CD4-positive, alpha-beta T cell treated with Interleukin-2 at 100 ng/mL for 4 hours (primary cell): ENCODE measurements around the gene MYH16.
"Not testable (repeated sequence)": the region's sequence is repeated elsewhere in the genome, so short reads cannot be mapped to it uniquely, and the experiment has no call there.

Experiments used
- DNase-seq: peaks from one replicate; pipeline ENCODE4 v3.0.0-alpha.2; 2020; ENCODE audit warnings: low spot score

Gene MYH16

DNA sequence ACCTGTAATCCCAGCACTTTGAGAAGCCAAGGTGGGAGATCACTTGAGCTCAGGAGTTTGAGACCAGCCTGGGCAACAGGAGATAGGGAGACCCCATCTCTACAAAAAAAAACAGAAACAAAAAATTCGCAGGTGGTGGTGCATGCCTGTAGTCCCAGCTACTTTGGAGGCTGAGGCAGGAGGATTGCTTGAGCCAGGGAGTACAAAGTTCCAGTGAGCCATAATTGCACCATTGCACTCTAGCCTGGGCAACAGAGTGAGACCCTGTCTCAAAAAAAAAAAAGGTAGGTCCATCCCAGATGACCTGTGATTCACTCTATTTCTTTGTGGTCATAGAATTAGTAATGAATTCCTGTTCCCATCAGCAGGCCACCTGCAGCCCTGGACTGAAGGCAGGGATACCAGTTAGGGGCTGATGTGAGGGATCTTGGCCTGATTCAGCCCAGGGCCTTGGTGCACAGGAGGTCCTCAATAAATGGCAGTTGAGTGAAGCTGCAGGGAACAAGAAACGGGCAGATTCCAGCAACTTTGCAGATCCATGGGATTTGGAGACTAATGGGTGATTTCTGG, at the start of gene MYH16:
TSS of gene MYH16 (plus strand) at position 364 of the 570 bp plus-strand sequence.
- DNase-seq = no peak

DNA sequence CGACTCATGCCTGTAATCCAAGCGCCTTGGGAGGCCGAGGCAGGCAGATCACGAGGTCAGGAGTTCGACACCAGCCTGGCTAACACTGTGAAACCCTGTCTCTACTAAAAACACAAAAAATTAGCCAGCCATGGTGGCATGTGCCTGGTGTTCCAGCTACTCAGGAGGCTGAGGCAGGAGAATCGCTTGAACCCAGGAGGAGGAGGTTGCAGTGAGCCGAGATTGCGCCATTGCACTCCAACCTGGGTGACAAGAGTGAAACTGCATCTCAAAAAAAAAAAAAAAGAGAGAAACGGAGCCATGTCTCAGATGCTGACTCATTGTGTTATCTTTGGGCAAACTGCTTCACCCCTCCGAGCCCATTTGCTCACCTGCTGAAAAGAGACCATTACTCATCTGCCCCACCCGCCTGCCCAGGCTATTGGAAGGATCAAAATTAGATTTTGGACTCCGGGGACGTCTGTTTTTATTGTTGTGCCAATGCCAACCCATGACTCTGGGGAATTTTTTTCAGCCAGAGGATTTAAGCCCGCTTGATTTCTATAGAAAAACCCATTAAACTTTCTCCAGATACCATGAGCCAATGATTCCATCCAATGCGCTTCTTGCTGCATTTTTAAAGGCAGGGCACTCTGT, 48.3 kb upstream of the MYH16 start:
- not testable (repeated sequence) for DNase-seq

DNA sequence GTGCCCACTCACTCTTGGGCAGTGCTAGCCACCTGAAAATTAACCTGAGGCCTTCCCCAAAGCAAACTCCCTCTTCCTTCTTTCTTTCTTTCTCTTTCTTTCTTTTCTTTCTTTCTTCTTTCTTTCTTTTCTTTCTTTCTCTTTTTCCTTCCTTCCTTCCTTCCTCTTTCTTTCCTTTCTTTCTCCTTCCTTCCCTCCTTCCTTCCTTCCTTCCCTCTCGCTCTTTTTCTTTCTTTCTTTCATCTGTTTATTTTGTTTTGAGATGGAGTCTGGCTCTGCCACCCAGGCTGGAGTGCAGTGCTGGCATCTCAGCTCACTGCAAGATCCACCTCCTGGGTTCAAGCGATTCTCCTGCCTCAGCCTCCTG, 47.8 kb upstream of the MYH16 start:
- DNase-seq = no peak

DNA sequence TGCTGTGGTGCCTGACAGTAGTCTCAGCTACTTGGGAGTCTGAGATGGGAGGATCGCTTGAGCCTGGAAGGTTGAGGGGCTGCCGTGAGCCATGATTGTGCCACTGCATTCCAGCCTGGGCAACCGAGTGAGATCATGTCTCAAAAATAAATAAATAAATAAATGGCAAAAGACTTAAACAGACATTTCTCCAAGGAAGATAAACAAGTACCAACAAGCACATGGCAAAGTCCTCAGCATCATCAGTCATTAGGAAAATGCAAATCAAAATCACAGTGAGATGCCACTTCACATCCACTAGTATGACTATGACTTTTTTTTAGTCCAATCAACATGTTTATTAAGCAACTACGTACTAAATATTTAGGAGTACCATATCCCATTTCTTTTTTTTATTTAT, 43.4 kb upstream of the MYH16 start:
- no peak for DNase-seq

DNA sequence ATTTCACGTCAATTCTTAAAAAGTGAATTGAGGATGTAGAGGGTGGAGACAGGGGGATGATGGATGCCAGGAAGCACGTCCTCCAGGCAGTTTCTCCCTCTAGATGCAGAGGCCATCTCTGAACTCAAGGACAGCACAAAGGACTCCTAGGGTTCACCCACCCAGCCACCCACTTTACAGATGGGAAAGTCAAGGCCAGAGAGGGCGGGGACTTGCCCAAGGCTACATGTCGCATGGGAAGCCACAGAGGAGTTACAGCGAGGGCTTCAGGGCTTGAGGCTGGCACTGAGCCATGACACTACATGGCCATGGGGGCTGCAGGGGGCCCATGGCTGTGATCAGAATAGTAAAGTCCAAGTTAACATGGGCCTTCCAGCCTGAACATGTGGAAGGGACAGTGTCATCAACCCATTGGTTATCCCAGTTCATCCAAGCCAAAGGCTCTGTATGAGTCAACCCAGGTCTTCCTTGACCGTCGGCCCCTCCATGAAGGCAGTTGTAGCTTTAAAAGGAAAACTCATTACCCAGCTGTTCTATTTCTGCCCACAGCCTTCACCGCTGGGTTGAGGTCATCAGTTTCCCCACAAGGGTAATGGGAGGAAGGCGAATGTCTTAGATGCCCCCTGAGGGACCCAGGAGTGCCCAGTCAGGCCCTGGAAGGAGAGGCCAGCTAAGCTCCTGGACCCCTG, 40.4 kb upstream of the MYH16 start:
- DNase-seq = no peak

DNA sequence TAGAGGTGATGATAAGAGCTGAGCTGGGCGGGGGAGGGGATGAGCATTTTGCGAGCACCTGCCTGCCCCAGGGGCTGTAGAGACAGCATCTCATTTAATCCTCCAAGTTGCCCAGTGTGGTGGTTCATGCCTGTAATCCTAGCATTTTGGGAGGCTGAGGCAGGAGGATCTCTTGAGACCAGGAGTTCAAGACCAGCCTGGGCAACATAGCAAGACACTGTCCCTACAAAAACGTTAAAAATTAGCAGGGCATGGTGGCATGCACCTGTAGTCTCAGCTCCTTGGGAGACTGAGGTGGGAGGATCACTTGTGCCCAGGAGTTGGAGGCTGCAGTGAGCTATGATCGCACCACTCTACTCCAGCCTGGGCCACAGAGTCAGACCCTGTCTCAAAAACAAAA, 39.7 kb upstream of the MYH16 start:
- DNase-seq = not testable (repeated sequence)

DNA sequence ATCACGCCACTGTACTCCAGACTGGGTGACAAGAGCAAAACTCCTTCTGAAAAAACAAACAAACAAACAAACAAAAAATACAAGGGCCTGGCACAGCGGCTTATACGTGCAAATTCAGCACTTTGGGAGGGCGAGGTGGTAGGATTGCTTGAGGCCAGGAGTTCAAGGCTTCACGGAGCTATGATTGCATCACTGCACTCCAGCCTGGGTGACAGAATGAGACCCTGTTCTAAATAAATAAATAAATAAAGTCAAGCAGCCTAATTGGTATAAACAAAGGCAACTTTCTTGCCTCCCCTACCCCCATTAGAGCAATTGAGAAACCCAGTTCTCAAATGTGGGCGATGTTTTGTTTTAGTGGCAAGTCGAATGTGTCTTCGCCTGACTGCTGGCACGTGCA, 38.5 kb upstream of the MYH16 start:
- DNase-seq = no peak

DNA sequence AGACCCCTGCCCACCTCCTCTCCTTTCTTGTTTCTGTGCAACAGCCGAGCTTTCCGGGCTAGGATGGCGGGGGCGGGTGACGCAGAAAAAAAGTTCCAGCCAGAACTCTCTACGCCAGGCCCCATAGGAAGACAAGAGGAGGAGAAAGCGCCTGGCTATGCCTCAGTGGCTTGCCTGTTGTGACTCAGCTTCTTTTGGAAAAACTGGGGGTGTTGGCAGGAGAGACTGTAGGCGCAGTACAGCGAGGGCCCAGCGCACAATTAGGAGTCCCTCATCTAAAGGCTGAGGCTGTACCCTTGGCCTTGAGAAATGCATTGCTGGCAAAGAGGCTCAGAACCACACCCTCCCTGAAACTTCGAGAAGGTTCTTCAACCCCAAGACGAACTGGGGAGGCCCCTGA, 36.7 kb upstream of the MYH16 start:
- DNase-seq = no peak

DNA sequence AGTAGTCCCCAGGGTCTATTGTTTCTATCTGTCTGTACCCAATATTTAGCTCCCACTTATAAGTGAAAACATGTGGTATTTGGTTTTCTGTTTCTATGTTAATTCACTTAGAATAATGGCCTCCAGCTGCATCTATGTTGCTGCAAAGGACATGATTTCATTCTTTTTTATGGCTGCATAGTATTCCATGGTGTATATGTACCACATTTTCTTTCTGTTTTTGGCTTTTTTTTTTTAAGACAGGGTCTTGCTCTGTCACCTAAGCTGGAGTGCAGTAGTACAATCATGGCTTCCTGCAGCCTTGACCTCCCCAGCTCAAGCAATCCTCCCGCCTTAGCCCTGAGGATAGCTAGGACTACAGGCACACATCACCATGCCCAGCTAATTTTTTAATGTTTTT, 34.8 kb upstream of the MYH16 start:
- DNase-seq = not testable (repeated sequence)

DNA sequence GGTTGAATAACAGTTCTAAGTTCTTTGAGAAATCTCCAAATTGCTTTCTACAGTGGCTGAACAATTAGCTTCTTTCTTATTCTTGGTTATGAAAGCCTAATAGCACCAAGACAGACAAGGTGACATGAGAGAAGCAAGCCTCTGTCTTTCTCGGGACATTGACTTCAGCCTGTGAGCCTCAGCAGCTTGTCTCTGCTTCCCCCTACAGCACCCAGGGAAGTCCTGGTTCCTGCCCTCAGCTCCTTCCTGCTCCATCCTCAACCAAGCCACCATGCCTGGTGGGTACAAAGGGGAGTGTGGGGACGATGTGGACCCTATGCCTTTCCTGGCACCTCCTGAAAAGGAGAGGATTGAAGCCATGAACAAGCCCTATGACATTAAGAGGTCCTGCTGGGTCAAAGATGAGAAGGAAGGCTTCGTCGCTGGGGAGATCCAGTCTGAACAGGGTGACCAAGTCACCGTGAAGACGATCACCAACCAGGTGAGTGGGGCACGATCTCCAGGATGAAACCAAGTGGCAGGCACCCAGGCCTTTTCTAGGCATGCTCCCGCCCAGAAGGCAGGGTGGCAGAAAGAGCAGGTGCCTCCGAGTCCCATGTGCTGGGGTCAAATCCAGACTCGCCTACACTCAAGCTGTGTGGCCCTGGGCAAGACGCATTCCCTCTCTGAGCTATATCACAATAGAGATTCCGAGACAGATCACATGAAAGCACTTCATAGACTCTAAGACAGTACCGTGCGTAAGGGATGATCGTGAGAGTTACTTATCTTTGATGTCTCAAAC, 33.9 kb upstream of the MYH16 start:
- DNase-seq = no peak

DNA sequence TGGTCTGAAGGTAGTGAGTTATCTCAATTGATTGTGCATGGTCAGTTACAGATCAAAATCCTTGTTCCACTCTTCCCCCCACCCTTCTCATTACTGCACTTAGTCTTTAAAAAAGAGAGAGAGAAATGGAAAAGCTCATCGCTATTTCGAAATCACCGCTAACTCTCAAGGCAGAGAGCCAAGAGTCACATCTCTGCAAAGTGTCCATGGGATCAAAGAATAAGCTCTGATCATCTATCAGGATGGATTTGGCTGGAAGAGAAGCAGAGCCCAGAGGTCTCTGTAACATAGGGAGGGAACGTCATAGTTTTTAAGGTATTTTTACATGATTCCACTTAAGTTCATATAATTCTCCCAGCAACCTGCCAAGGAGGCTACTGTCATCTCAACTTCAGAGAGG, 30.0 kb upstream of the MYH16 start:
- DNase-seq = no peak

DNA sequence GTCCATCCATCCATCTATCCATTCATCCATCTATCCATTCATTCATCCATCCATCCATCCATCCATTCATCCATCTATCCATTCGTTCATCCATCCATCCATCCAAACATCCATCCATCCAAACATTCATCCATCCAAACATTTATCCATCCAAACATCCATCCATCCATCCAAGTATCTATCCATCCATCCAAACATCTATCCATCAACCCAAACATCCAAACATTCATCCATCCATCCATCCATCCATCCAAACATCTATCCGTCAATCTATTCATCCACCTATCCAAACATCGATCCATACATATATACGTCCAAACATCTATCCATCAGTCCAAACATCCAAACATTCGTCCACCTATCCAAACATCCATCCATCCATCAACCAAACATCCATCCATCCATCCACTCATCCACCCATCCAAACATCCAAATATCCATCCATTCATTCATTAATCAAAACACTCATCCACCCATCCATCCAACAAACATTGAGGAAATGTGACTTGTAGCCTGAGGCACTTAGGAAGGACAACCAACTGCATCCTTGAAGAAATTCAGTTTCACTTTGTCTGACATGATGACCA, 28.8 kb upstream of the MYH16 start:
- DNase-seq = no peak

DNA sequence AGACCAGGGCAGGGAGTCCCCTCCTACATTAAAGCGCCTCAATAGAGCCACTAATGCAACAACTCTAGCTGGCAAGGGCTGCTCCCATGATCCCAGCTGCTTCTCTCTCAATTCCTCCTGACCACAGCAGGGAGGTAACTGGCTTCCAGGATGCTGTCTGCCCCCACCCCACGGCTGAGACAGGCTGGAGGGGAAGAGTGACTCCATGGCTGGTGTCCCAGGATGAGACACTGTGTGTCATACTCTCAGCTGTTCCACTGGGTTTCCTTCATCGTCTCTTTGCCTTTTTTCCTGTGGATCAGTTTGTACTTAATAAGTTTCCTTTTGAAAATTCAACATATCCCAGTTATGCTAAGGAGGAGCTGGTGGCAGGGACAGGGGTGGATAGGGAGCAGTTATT, 27.7 kb upstream of the MYH16 start:
- DNase-seq = no peak

DNA sequence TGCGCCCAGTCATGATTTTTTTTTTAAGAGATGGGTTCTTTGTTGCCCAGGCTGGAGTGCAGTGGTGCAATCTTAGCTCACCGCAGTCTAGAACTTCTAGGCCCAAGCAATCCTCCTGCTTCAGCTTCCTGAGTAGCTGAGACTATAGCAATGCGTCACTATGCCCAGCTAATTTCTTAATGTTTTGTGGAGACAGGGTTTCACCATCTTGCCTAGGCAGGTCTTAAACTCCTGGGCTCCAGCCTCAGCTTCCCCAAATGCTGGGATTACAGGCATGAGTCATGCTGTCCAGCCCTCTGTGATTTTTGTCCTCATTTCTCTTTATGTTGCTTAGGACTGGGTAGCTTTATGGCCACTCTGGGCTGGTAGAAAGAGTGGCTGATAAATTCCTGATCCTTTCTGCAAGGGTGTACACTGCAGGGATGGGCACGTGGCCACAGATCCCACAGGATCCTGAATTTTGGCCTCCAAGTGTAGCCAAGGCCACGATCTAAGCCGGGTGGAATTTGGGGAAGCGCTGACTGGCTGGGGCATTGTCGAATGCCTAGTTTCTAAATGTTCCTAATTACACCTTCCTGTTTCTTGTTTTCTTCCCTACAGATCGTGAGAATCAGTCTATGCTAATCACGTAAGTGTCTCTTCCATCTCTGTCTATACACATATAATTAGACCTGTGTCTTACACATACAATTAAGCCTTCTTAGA, 24.1 kb upstream of the MYH16 start:
- no peak for DNase-seq

DNA sequence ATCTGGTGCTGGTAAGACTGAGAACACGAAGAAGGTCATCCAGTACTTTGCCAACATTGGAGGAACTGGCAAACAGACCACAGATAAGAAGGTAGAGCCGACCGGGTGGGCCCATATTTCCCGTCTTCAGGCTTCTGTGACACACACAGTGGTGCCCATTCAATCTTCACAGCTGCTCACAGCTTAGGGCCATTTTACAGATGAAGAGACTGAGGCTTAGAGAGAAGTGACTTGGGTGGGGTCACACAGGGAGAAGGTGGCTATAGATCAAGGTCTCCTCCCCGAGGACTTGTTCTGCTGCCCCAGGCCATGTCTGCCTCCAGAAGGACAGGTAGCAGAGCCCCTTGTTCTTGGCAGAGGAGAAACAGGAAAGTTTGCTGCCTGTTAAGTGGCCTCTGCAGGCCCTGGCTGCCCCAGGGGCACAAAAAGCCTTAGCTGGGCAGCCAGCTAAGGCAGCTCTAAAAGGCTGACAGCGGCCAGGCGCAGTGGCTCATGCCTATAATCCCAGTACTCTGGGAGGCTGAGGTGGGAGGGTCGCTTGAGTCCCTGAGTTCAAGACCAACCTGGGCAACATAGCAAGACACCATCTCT, 22.6 kb upstream of the MYH16 start:
- DNase-seq = no peak

DNA sequence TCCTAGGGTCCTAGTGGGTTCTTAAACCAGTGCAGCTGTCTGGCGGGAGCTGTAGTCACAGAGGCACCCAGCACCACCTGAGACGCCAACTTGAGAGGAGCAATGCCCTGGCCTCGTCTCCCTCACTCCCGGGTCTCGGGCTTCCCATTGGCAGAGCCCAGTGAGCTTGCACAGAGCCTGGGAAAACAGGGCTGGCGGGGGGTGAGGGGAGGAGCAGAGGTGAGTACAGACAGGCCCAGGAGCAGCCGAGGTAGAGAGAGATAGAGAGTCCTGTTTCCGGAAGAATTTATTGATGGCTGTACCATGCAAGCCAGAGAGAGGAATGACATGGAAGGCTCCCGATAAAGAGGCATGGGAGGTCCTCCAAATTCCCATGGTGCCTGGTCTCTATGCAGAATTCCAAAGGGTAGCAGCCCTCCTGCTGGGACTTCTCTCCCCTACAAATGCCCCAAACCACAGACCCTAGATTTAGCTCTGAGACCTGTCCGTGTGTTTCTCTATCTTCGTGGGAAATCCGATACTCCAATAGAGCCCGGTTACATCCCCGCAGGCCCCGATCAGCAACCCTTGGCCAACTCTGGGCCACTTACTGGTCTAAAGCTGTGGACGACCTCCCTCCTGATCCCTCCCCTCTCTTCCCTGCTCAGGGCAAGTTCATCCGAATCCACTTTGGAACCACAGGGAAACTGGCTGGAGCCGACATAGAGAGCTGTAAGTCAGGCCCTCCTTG, 20.3 kb upstream of the MYH16 start:
- no peak for DNase-seq

DNA sequence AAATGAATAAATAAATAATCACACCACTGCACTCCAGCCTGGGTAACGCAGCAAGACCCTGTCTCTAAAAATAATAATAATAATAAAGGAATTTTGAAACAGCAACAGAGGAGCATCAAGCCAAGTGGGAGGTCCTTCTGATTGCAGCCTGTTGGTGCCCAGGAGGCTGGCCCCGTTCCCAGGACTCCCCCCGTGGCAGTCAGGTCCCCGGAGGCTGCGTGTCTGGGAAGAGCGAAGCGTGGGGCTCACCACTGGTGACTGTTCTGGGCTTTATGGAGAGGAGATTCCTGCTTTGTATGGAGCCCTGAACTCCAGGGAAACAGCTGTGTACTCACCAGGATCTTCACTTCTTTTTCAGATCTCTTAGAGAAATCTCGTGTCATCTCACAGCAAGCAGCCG, 19.3 kb upstream of the MYH16 start:
- no peak for DNase-seq

DNA sequence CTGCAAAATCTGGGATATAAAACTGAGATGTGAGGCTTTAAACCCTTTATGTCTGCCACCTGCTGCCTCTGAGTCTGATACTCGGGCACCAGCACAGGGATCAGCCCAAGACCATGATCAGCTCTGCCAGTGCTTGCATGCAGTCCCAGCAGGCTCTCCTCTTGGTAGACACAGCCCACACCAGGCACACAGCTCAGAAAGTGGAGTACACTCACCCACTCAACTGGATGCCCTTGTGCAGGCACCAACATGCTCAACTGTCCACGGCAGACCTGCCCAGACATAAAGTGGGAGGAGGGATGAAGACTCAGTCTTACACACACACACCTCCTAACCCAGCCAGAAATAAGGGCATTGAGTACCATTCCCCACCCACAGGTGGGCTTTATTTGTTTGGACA, 18.2 kb upstream of the MYH16 start:
- DNase-seq = no peak

DNA sequence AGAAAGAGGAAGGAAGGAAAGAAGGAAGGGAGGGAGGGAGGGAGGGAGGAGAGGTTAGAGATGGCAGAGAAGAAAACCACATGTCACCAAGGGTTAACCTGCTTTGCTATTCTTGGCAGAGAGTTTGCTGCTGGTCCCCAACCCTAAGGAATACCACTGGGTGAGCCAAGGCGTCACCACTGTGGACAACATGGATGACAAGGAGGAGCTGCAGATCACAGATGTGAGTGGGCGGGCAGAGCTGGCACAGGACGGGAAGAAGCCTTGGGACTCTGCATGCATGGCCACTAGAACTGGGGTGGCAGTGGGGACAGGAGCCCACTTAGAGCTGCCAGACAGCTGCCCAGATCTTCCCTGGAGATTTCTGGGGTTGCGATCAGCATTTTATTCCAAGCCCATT, 17.2 kb upstream of the MYH16 start:
- no peak for DNase-seq

DNA sequence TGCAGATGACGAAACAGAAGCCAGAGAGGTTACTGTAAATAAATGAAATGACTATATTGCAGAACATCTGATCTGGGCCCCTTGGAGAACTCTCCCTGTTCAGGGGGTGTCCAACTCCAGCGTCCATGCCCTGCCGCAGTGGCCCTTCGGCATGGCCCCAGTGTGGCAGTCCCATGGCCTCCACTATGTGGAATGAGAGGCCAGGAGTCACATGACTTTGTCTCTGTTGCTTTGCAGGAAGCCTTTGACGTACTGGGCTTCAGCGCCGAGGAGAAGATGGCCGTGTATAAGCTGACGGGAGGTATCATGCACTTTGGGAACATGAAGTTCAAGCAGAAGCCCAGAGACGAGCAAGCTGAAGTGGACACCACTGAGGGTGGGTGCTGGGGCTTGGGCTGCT, 15.6 kb upstream of the MYH16 start:
- no peak for DNase-seq

DNA sequence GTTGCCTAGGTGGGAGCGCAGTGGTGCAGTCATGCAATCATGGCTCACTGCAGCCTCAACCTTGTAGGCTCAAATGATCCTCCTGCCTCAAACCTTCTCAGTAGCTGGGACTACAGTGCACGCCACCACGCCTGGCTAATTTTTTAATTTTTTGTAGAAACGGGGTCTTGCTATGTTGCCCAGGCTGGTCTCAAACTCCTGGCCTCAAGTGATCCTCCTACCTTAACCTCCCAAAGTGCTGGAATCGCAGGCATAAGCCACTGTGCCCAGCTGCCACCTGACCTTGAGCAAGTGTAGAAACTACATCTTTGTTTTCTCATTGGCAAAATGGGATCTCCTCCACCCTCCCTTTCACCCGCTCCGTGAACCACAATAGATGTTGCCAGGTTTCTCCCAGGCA, 15.0 kb upstream of the MYH16 start:
- no peak for DNase-seq
